ENCODE data around the gene PHB1.

GRCh38 chr17:49442041-49442440 lies 27.4 kb upstream of the PHB1 start:
- TF ChIP-seq POLR2A (IDR thresholded peaks at IDR 0.05) (no peak), CTCF (IDR thresholded peaks at IDR 0.05) (no peak)
